Activated T-cell treated with anti-CD3 and anti-CD28 coated beads for 48 hours (primary cell): ENCODE measurements around the gene SPHK1.

ENCODE experiments used
- DNase-seq: peaks from one replicate; pipeline ENCODE4 v3.0.0-alpha.2; 2020; ENCODE audit warnings: low read depth

SPHK1 gene

DNA sequence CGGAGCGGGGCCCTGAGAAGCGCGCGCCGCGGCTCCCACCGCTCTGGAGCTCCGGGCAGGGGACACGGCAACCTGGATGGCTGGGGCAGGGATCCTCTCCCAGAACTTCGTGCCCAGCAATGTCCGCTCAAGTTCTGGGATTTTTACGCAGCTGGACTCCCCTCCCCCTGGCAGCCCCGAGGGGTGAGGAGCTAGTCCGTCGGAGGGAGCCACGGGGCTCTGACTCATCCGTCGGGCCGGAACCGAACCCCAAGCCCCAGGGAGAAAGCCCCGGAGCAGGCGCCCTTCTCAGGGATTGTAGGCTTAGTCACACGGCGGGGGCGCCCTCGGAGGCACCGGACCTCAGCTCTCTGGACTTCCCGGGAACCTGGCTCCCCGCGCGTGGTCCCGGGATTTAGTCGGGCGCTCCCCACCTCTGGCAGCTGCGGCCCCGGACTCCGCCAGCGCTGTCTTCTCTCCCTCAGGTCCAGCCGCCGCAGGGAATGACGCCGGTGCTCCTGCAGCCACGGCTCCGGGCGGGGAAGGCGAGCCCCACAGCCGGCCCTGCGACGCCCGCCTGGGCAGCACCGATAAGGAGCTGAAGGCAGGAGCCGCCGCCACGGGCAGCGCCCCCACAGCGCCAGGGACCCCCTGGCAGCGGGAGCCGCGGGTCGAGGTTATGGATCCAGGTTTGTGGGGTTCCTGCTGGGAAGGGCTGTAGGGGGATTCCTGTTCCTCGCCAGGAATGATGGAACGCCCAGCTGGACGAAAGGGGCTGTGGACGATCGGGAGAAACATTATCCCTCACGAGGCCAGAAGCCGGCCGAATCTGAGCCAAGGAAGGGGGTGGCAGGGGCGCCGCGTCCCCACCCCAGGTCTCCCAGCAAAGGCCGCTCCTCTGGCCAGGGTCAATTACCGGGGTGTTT, 830 bp downstream of the SPHK1 start:
- DNase-seq = peak; percentile 36

DNA sequence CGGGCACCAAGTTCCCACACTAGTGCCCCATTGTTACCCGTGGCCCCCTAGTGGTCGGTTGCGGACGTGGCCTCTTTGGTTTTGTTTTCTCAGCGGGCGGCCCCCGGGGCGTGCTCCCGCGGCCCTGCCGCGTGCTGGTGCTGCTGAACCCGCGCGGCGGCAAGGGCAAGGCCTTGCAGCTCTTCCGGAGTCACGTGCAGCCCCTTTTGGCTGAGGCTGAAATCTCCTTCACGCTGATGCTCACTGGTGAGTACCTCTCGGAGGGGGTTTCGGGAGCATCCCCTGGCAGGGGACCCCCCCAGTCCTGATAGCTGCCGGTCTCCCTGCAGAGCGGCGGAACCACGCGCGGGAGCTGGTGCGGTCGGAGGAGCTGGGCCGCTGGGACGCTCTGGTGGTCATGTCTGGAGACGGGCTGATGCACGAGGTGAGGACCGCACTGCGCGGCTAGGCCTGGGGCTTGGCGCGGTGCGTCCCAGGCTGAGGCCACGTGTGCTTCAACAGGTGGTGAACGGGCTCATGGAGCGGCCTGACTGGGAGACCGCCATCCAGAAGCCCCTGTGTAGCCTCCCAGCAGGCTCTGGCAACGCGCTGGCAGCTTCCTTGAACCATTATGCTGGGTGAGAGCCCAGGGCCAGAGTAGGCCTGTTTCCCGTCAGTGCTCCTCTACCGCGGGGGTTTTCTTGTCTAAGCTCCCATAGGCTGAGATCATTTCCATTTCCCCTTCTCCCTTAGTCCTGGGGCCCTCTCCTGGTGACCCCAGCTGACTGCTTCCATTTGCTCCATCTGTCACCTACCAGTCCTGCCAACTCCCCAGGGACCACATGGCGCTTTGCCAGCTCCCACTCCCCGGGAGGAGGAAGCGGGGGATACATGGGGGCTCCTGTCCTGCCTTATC, 1.7 kb downstream of the SPHK1 start:
- peak; percentile 83 for DNase-seq

DNA sequence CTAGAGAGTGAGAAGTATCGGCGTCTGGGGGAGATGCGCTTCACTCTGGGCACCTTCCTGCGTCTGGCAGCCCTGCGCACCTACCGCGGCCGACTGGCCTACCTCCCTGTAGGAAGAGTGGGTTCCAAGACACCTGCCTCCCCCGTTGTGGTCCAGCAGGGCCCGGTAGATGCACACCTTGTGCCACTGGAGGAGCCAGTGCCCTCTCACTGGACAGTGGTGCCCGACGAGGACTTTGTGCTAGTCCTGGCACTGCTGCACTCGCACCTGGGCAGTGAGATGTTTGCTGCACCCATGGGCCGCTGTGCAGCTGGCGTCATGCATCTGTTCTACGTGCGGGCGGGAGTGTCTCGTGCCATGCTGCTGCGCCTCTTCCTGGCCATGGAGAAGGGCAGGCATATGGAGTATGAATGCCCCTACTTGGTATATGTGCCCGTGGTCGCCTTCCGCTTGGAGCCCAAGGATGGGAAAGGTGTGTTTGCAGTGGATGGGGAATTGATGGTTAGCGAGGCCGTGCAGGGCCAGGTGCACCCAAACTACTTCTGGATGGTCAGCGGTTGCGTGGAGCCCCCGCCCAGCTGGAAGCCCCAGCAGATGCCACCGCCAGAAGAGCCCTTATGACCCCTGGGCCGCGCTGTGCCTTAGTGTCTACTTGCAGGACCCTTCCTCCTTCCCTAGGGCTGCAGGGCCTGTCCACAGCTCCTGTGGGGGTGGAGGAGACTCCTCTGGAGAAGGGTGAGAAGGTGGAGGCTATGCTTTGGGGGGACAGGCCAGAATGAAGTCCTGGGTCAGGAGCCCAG, 2.8 kb downstream of the SPHK1 start:
- DNase-seq = no peak

DNA sequence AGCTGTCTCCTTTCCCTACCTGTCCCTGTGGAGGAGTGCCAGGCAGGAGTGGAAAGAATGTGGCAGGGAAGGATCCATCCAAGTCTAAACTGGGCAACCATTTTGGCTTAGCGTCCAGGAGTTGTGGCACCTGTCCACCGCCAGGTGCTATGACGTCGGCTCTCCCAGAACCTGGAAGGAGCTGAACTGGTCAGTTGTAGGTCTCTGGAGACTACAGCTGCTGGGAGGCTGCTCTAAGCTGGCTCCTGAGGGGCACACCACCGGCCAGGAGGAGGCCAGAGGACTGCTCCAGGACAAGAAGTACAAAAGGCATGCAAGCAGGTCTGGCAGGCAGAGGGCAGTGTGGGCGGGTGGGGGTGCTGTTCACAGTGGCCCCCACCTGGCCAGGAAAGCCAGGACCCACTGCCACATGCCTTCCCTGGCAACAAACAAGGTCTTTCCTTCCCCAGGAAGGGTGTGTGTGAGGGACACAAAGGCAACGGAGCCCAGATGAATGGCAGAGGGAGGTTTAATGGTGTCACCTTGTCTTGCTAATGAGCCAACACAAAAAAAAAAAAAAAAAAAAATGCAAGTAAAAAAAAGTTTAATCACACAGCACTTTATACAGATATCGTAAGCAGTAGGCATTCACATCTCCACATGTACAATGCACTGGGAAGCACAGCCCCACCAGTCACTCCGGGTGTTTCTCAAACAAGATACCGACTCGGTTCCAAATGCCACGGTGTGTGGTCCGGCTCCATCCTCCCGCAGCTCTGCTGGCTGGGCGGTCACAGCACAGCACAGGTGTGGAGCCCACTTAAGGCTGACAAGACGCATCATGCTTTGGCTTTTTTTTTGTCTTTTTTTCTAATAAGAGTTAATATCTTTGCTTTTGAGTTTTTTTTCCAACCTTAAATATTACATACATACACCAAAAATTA, 4.8 kb downstream of the SPHK1 start:
- DNase-seq = no peak

DNA sequence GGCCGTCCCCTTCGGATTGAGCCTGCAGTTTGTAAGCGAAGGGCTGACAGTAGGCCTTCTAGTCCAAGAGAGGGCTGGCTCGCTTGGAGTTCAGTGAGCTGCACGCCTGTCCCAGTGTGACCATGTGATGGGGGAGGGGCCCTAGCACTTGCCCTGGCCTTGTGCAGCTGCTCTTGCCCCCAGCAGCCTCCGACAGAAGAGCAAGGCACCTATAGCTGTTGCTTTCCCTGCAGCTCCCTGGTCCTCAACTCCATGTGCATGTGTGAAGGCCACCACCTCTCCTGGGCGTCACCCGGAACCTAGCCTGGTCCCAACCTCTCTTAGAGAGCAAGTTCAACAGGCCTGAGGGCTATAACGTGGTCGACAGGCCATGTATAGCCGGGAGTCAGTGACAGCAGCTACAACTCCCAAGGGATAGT, 5.6 kb downstream of the SPHK1 start:
- DNase-seq = no peak

DNA sequence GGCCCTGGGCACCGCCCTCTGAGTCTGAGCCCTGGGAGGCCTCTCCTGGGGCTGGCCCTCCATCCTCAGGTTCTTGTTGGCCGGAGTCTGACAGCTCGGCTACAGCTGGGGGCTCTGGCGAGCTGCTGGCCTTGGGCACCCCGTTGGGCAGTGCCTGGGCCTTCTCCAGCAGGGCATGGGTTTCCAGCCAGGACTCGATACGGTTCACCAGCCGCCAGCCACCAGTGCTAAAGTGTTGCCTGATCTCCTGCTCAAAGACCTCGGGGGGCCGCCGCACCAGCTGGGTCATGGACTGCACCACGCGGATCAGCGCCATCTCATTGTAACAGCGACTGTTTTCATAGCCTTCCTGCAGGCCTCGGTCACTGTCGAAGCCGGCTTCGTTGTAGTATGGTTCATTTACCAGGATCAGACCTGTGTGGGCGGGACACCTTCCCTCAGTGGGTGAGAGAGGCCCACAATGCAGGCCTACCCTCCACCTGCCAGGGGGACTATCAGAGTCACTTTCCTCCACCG, 6.8 kb downstream of the SPHK1 start:
- no peak for DNase-seq

DNA sequence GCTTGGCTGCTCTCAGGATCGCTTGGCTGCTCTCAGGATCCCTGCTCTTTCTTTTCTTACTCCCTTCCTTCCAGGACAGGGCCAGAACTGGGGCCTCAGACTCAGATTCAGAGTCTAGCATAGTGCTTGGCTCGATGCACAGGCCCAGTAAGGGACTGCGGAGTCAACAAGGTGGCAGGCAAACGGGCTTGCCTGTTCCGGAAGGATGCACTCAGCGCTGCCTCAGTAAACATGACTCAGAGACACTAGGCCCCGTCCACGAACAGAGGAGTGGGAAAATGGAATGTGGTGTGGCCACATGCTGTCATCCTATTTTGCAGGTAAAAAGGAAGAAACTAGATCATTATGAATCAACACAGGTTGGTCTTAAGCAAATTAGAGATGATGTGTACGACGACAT, 9.8 kb downstream of the SPHK1 start:
- no peak for DNase-seq

DNA sequence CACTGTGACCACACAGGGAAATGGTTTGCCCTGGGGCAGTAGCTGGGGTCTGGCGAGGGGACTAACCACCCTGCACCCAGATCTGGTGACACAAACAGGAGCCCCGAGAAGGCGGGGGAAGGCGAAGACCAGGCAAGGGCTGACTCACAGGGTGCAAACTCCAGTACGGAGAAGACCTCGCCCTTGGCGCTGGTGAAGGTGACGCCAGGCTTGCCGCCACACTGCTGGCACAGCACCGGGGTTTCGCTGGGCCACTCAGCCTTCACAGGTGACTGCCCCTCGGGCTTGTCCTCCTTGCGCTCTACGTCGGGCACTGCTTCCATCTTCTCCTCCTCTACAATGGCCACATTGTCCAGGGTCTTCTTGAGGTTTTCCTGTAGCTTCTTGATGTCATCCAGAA, 11.6 kb downstream of the SPHK1 start:
- no peak for DNase-seq

DNA sequence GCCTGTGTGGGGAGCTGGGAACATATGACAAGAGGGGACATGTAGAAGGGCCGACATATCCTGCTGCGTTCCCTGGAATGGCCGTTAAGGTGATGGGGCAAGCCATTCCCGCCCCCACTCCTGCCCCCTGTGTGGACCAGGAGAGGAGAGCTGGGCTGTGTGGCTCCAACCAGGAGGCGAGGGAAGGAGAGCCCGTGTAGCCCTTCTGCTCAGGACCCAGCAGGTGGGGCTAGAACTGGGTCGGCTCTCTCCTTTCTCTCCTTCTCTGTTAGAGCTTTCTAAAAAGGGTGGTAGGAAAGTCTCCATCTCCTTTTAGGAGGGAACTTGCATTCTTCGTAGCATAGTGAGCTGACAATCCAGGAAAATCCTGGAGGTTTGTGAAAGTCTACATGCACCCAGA, 12.8 kb downstream of the SPHK1 start:
- no peak for DNase-seq

DNA sequence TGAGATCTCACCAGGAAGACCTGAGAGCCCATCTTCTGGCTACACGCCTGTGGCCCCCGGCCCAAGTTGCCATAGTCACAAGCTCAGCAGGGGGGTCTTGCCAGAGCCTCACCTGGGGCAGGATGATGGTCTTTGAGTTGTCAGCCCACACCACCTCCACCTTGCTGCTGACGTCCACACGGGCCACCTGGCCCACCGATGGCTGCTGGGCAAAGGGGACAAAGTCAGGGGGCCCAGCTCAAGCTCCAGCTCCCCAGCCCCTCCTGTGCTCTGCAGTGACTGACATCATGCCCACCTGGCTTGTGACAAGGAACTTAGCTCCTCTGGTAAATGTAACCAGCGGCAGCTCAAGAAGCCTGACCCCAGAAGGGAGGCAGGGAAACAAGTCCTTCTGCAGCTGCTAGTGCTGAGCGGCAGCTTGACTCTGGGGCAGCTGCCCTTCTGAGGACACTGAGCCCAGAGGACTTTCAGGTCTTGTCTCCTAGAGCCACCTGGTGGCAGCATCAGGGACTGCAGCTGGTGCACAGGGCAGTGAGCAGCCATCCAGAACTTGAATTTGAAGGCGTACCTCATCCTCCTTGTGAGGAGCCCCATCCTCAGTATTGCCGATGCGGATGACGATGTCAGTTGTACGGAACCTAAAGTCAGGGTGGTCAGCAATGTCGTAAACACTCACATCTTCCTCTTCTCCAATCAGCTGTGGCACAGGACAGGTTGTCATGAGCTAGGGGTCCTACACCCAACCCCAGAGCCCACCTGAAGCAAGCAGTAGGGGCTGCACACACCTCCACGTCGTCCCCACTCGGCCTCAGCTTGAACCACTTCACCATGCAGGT, 13.5 kb downstream of the SPHK1 start:
- DNase-seq = peak; percentile 77

DNA sequence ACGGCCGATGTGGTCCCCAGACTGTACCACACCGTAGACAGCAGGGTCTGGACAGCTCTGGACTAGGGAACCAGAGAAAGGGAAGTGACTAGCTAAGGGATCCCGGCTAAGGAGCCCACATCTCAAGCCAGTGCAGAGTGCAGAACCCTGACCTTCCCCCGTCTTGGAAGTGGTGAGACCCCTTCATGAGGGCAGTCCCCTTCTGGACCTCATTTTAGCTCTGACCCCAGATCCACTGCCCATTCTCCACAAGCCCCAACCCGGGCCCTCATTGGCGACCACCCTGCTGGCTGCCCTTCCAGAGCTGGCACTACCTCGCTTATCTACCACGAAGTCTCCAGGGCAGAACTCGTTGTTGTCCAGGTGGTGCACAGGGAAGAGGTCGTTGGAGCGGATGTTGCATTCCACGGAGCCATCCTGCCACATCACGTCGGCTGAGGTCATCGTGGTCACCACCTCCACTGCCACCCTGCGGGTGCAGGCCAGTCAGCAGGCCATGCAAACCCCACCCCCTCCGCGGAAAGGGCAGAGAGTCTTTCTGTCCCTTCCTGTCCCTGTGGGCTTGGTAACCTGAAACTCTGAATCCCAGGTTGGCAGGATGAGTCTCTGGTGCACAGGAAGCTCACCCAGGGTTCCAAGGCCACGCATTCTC, 14.2 kb downstream of the SPHK1 start:
- DNase-seq = no peak

DNA sequence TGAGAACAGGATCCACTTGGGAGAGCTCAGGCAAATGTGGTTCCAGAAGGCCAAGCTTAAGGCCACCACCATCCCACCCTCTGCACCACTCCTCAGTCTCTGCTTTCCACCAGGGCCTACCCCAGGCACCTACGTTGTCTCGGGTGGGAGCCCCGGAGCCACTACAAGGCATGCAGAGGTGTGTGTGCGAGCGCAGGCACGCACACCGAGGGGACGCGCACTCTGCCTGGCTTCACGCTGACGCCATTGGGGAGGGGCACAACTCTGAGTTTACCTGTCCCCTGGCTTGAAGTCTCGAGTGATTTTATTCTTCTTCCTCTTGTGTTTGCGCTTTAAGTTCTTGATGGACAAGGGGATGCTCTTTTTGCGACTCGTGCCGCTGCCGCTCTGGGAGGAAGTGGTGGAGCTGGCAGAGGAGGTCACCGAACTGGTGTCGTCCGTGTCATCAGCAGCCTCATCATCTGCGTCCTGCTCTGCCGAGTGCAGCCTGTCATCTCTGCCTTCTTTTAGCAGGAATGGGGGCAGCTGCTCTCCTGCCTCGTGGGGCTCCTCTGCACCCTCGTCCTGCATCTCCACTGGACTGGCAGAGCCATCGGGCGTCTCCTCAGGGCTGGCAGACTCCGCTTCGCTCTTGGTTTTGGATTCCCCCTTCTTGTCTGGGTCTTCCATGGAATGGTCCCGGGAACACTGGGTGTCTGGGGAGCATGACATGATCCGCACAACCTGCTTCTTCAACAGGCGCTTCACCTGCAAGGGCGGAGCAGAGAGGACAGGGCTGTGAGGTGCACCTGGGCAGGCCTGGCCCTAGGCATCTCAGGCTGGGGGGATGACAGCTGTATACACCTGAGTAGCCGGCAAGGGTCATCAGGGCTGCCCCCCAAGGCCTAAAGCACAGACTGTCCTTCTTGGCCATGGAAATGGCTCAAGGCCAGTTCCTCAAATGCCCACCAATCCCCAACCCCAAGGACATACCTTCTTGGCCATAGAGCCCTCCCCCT, 15.1 kb downstream of the SPHK1 start:
- no peak for DNase-seq

DNA sequence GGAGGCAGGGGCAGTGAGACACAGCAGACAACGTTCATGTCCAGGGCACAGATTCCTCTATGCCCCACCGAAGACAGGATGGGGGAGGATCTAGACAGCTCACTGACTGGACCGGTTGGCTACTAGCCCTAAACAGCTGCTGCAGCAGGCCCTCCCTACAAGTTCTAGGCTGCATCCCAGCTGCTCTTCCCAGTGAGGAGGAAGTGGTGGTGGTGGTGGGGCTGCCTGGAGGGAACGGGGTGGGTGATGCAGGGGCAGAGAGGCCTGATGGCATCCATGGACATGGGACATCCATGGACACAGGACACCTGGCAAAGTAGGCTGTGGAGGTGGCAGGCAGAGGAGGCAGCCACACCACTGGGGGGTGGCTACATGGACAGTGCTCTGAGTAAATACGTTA, 18.3 kb downstream of the SPHK1 start:
- DNase-seq = no peak

DNA sequence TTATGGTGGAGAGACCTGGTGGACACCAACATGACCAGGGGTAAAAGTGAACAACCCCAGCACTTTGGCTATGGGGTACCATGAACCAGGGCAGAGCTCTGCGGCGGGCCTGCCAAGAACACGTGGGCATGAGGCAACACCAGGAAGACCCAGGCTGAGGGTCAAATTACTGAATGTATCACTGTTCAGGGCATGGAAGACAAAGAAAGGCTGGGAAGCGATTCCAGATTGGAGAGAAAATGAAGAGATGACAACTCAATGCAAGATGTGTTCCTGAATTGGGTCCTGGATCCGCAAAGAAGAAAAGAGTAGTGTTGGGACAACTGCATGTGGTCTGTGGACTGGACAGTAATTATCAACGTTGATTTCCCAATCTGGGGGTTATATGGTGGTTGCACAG, 19.8 kb downstream of the SPHK1 start:
- no peak for DNase-seq

DNA sequence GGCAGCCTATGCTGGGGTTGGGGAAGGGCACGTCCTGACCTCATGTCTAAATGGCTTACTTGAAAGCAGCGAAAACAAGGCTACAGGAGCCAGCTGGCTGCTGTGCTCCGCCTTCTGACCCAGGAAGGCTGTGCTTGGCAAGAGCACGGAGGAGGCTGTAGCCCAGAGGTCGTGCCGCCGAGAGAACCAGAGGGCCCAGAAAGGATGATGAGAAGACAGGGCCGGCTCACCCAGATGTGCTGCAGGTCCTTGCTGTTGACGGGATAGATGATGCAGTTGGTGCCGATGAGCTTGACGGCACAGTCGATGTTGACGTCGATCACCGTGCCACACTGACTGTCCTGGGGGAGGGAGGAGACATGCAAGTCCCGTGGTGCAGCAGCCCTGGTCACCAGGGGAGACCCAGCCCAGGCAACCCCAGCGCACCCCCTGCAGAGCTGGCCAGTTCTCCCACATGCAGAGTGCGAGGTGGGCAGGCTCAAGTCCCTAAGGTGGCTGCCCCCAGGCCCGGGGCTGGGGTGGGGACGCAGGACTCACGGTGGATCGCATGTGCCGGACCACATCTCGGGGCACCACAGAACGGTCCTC, 20.7 kb downstream of the SPHK1 start:
- no peak for DNase-seq

DNA sequence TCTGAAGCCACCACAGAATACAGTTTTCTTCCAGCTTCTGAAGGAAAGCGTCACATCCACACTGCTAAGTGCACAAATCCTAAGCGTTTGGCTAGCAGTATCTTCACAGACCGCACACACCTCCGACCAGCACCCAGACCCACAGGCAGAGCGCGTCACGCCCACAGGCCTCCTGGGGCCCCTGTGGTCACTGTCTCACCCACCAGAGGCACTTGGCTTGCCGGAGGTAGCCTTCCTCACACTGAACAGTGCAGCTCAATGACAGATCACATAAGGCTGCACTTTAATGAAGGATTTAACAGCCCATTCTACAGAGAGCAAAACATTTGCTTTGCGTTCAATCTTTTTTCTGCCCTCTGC, 21.2 kb downstream of the SPHK1 start:
- DNase-seq = no peak

DNA sequence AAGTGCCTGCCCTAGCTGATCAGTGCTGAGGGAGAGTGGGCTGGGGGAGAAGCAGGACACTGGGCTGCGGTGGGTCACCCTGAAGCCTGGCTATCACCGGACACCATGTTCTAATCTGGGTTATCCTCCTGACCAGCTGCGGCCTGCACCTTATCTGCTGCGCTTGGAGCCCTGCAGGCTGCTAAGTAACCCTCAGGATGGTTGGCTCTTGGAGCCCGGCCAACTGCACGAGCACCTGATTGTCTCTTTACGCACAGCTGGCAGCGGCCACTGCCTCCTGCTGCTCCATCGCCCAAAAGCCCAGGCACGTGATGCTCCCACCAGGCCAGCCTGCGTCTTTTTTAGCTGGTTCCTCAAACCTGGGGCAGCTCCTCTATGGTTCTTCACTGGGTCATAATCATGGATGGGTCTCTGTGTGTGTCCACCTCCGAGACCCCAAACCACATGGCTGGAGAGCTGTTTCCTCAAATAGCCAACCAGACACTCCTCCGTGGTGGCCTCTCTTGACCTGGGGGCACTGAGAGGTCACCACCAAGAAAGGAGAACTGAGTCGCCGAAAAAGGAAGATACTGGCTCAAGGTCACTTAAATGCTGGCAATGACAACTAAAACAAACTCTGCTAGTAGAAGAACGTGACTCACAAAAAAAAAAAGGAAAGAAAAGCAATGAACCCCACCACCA, 21.7 kb downstream of the SPHK1 start:
- DNase-seq = no peak
